Gastroesophageal sphincter (tissue), 4 donors: ENCODE data around the gene AASDHPPT. TPM values are rescaled to one million over a fixed set of nuclear protein-coding genes. Genes with fewer than 3 reads are reported as not detected.

Experiments
- ATAC-seq: fragments of 150-250 bp; one replicate; pipeline ENCODE4 v1.9.1; 2016; ENCODE audit warnings: mild to moderate bottlenecking, moderate library complexity
- H3K27ac ChIP-seq, 4 donors: fragments of 200-600 bp; sonication (generic) in 3 of 4; 1 replicate in 3 of 4; 2 replicates in 1 of 4; pipeline ENCODE4 v1.5.1; 2016 to 2019
- H3K27me3 ChIP-seq: fragments of 200-600 bp; sonication (generic); one replicate; pipeline ENCODE4 v1.5.1; 2019
- H3K36me3 ChIP-seq, 2 donors: fragments of 200-600 bp; sonication (generic); one replicate each; pipeline ENCODE4 v1.5.1; 2019; ENCODE audit warnings: control low read depth in 1 of 2
- H3K4me1 ChIP-seq, 3 donors: fragments of 200-600 bp; sonication (generic); 1 replicate in 2 of 3; 2 replicates in 1 of 3; pipeline ENCODE4 v1.5.1; 2016 to 2019; ENCODE audit warnings: control low read depth in 2 of 3
- H3K4me3 ChIP-seq, 2 donors: fragments of 200-600 bp; sonication (generic); one replicate each; pipeline ENCODE4 v1.5.1; 2019; ENCODE audit warnings: mild to moderate bottlenecking in 1 of 2, moderate library complexity in 1 of 2
- H3K9me3 ChIP-seq, 3 donors: fragments of 200-600 bp; sonication (generic); one replicate each; pipeline ENCODE4 v1.5.1; 2017 to 2019; ENCODE audit warnings: control low read depth in 2 of 3
- EP300 ChIP-seq: sonication (generic); formaldehyde crosslinking; IDR thresholded peaks from one replicate; pipeline ENCODE4 v1.6.1; 2017; ENCODE audit warnings: antibody characterized with exemption, mild to moderate bottlenecking
- POLR2A ChIP-seq, 2 donors: fragments of 450-650 bp; IDR thresholded peaks; one replicate each; pipeline ENCODE4 v1.6.1; 2017; ENCODE audit warnings: antibody characterized with exemption in 2 of 2, mild to moderate bottlenecking in 2 of 2, moderate library complexity in 1 of 2
- POLR2AphosphoS5 ChIP-seq: sonication (generic); formaldehyde crosslinking; IDR thresholded peaks from one replicate; pipeline ENCODE4 v1.6.1; 2017; ENCODE audit warnings: antibody characterized with exemption
- WGBS, 2 donors: methylation state at CpG; one replicate each; pipeline ENCODE4 v1.1.5; 2018; ENCODE audit warnings: low coverage in 1 of 2; 5-methylcytosine and 5-hydroxymethylcytosine counted together
- total RNA-seq, 4 donors: library from RNA; depleted of rRNA; stranded (reverse); fragments of >200 nt; gene quantifications; one replicate each; pipeline ENCODE4 v1.1.0, GENCODE V29; 2016
- TF ChIP-seq, protein P1 (sequence below), 4 experiments: fragments of 200-600 bp in 2 of 4; fragments of 450-650 bp in 2 of 4; sonication (generic) in 1 of 4; IDR thresholded peaks; one replicate each; pipeline ENCODE4 v1.5.1; 2017 to 2019; ENCODE audit warnings: antibody characterized with exemption in 4 of 4, mild to moderate bottlenecking in 2 of 4, moderate library complexity in 2 of 4

AASDHPPT gene
- total RNA-seq, 4 donors from 2014 or later, result 24.6 to 27.6 (median 25.0) TPM

DNA sequence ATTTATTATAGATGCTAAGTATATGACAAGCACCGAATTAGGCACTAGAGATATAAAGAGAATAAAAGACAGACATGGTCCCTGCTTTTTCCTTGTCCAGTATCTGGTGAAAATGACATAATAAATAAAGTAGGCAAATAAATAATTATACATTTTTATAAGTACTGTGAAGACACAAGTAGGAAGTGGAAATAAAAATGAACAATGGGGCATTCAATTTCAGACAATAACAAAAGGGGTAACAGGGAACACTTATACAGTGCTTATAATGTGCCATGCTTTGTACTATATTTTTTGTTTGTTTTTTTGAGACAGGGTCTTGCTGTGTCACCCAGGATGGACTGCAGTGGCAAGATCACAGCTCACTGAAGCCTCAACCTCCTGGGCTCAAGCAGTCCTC, 4.7 kb upstream of the AASDHPPT start:
- TF ChIP-seq POLR2A (IDR thresholded peaks at IDR 0.05), result no peak
- no peak for TF ChIP-seq EP300
- TF ChIP-seq POLR2AphosphoS5, result no peak
- TF ChIP-seq, protein P1, sequence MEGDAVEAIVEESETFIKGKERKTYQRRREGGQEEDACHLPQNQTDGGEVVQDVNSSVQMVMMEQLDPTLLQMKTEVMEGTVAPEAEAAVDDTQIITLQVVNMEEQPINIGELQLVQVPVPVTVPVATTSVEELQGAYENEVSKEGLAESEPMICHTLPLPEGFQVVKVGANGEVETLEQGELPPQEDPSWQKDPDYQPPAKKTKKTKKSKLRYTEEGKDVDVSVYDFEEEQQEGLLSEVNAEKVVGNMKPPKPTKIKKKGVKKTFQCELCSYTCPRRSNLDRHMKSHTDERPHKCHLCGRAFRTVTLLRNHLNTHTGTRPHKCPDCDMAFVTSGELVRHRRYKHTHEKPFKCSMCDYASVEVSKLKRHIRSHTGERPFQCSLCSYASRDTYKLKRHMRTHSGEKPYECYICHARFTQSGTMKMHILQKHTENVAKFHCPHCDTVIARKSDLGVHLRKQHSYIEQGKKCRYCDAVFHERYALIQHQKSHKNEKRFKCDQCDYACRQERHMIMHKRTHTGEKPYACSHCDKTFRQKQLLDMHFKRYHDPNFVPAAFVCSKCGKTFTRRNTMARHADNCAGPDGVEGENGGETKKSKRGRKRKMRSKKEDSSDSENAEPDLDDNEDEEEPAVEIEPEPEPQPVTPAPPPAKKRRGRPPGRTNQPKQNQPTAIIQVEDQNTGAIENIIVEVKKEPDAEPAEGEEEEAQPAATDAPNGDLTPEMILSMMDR (IDR thresholded peaks at IDR 0.05), result no peak
- Histone ChIP-seq H3K4me1 (peaks cover 0 to 27% (median 8%) of the 10 kb centered on the region in 3 donors), H3K36me3 (no peaks in the 10 kb centered on the region), H3K27me3 (no peaks in the 10 kb centered on the region), H3K9me3 (no peaks in the 10 kb centered on the region), H3K4me3 (no peak overlapping the region), H3K27ac (no peak overlapping the region)
- no peak for ATAC-seq
- WGBS, 2 donors, result 75 to 91% methylated on average over 1 of the region's 1 CpG

DNA sequence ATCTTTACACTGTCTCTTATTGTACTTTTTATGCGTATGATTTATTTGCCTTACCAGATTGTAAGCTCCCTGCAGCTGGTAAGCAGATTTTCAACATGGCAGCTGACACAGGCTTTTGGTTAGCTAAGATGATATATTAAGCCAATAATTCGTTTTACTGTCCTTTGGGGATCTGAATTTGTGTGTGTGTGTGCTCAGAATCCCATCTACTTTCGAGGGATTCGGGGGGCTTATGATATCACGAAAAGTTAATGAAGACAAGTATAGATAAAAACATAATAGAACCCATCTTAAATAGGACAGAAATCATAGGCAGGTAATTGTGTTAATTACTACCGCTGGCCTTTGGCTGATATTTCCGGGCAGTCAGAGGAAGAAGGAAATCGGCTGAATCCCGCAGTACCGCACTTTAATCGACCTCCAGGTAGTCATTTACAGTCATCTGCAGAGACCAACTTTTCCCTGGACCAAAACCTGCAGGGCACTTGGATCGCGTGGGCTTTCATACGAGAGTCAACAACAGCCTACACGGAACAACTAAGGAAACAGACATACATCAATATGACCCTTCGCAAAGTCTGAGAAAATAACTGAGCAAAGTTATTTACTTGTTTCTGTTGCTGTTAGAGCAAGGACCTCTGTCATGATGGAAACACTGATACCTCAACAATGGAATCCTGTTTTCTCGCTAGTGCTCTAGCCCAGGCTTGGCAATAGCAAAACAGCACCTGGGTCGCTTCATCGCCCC, 1.1 kb upstream of the AASDHPPT start:
- WGBS, 2 donors, result 17 to 26% methylated on average over 11 to 12 of the region's 19 CpGs
- no peak for ATAC-seq
- Histone ChIP-seq H3K9me3 (no peaks in the 10 kb centered on the region), H3K27ac (peak overlapping the region; percentile 87 to 96 (median 95)), H3K4me1 (peaks cover 17 to 58% (median 18%) of the 10 kb centered on the region in 3 donors), H3K36me3 (peaks cover 0 to 17% of the 10 kb centered on the region in 2 donors), H3K4me3 (peak overlapping the region; percentile 80 to 83), H3K27me3 (no peaks in the 10 kb centered on the region)
- TF ChIP-seq, protein P1 (IDR thresholded peaks at IDR 0.05), result no peak
- TF ChIP-seq POLR2A (IDR thresholded peaks at IDR 0.05) (no peak), EP300 (no peak)

DNA sequence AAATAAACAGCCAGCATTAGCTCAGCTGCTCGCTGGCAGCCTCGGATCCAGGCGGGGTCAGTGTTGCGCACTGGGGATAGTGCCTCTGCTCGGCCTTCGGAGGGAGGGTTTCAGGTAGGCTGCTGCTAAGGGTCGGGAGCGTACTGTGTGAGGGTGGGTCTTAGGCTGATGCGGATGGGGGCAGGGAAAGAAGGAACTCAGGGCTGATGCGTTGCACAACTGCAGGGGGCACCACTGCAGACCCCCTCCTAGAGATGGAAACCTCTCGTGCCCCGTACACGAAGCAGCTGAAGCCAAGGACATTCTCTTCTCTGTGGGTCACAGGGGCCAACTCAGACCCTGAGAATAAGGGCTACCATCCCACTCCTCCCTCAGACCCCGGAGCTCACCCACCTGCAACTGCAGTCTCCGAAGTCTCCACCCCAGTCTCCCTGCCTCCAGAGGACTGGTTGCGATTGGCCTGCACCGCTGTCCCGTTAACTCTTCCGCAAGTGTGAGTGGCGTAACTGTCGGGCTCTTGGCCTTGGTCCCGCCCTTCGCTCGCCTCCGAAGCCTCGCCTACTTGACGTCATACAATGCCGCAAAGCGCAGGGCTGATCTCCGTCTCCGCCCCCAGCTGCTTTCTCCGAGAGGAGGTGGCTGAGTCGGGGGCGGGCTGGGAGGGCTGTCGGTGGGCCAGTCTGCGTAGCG, 398 bp upstream of the AASDHPPT start, which contains the start of gene KBTBD3:
TSS of gene KBTBD3 (minus strand) at position 429 of the 690 bp plus-strand sequence. CDS start 18,250 bp downstream, outside the sequence.
- H3K4me3 ChIP-seq, result peak within 1 kb of the TSS; percentile 80 to 83
- no peak for TF ChIP-seq EP300
- TF ChIP-seq, protein P1 (IDR thresholded peaks at IDR 0.05), result peak in 3 of 4 experiments; percentile 28 to 58 (median 33)
- peak; percentile 70 to 85 for TF ChIP-seq POLR2A (IDR thresholded peaks at IDR 0.05)
- TF ChIP-seq POLR2AphosphoS5, result peak; percentile 90
- H3K27ac ChIP-seq, result peak within 1 kb of the TSS; percentile 93 to 96 (median 95)
- ATAC-seq, result peak; percentile 98
- H3K9me3 ChIP-seq, result no peaks in the 10 kb centered on the region
- whole genome bisulfite sequencing, 2 donors, result 0% methylated on average over 3 of the region's 37 CpGs; no CpG with 5 or more reads in 1 of the 2 donors
- peaks cover 18 to 66% (median 20%) of the 10 kb centered on the region in 3 donors for H3K4me1 ChIP-seq
- no peaks in the 10 kb centered on the region for H3K27me3 ChIP-seq
- H3K36me3 ChIP-seq, result peaks cover 0 to 21% of the 10 kb centered on the region in 2 donors

DNA sequence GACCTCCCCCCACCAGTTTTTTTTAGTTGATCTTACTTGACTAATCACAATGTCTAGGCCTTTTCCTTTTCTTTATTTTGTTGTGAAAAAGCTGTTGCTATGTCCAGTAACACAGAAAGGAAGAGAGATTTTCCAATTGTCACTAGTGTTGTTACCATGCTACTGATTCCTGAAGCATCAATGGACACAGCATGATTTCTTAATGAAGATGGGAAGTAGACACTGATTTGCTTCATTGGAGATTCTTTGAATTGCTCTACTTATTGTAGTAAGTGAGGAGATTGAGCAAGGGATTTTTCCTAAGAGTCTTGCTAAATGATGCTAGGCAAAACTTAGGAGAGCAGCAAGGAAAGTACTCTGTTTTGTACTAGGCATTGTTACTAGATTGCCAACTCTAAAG, 4.6 kb downstream of the AASDHPPT start:
- no peak overlapping the region for H3K4me3 ChIP-seq
- H3K27me3 ChIP-seq, result no peaks in the 10 kb centered on the region
- ATAC-seq, result no peak
- peaks cover 0 to 33% of the 10 kb centered on the region in 2 donors for H3K36me3 ChIP-seq
- H3K4me1 ChIP-seq, result peaks cover 20 to 64% (median 24%) of the 10 kb centered on the region in 3 donors
- no peaks in the 10 kb centered on the region for H3K9me3 ChIP-seq
- TF ChIP-seq EP300 (no peak), POLR2AphosphoS5 (no peak), POLR2A (IDR thresholded peaks at IDR 0.05) (no peak)
- TF ChIP-seq, protein P1 (IDR thresholded peaks at IDR 0.05), result no peak
- no peak overlapping the region for H3K27ac ChIP-seq
